SH-SY5Y (cell line): ENCODE results near the gene TYMP.

Experiments used
- GATA2 ChIP-seq: IDR thresholded peaks from 2 replicates; pipeline ENCODE4 v1.6.1; 2011; ENCODE audit warnings: mild to moderate bottlenecking, low read depth, low read length
- GATA3 ChIP-seq: IDR thresholded peaks from 2 replicates; pipeline ENCODE4 v1.6.1; 2011; ENCODE audit warnings: low read depth, mild to moderate bottlenecking, low read length, moderate library complexity

- no peak for TF ChIP-seq GATA3
- no peak for TF ChIP-seq GATA2
Measured at GRCh38 chr22:50519151-50519550, 10.7 kb downstream of the TYMP start.
